HCT116 (cell line): ENCODE measurements around the gene CPNE4.

Experiments used
- CEBPB ChIP-seq: IDR thresholded peaks from 2 replicates; pipeline ENCODE4 v1.6.1; 2012; ENCODE audit warnings: low read depth
- CTCF ChIP-seq, 3 experiments: fragments of 200-600 bp in 1 of 3; sonication (generic) in 1 of 3; IDR thresholded peaks in 2 of 3; conservative IDR thresholded peaks in 1 of 3; 2 replicates each; pipeline ENCODE4 v1.5.1; 2012 to 2017; ENCODE audit warnings: low read depth in 2 of 3, low read length in 2 of 3, antibody characterized with exemption in 1 of 3, borderline replicate concordance in 1 of 3, control low read depth in 1 of 3, mild to moderate bottlenecking in 1 of 3, mixed read lengths in 1 of 3, mixed run types in 1 of 3, moderate library complexity in 1 of 3; ENCODE audit not compliant: insufficient read depth in 1 of 3
- EGR1 ChIP-seq: IDR thresholded peaks from 2 replicates; pipeline ENCODE4 v1.6.1; 2012; ENCODE audit warnings: low read depth
- EZH2 ChIP-seq: fragments of 200-600 bp; sonication (generic); IDR thresholded peaks from 2 replicates; pipeline ENCODE4 v1.6.1; 2017; ENCODE audit warnings: antibody characterized with exemption, mixed run types
- POLR2A ChIP-seq: IDR thresholded peaks from 2 replicates; pipeline ENCODE4 v1.7.0; 2011; ENCODE audit warnings: borderline replicate concordance; ENCODE audit not compliant: insufficient read depth, insufficient read length; ENCODE audit errors: extremely low read depth
- POLR2AphosphoS5 ChIP-seq: IDR thresholded peaks from 2 replicates; pipeline ENCODE4 v1.6.1; 2011; ENCODE audit warnings: mild to moderate bottlenecking, low read depth, low read length, moderate library complexity
- RAD21 ChIP-seq: IDR thresholded peaks from 2 replicates; pipeline ENCODE4 v1.6.1; 2012; ENCODE audit warnings: low read depth, mild to moderate bottlenecking
- SIN3A ChIP-seq: IDR thresholded peaks from 2 replicates; pipeline ENCODE4 v1.6.1; 2012; ENCODE audit warnings: low read depth
- SRF ChIP-seq: IDR thresholded peaks from 2 replicates; pipeline ENCODE4 v1.6.1; 2012; ENCODE audit warnings: low read depth
- YY1 ChIP-seq: IDR thresholded peaks from 2 replicates; pipeline ENCODE4 v1.6.1; 2011; ENCODE audit warnings: low read length, low read depth, moderate library complexity, mild to moderate bottlenecking; ENCODE audit not compliant: insufficient replicate concordance; ENCODE audit errors: extremely low read depth
- ZNF274 ChIP-seq: fragments of 200-500 bp; sonication (Bioruptor generic); IDR thresholded peaks from 2 replicates; pipeline ENCODE4 v1.6.1; 2014; ENCODE audit warnings: mild to moderate bottlenecking, low read depth, low read length, inconsistent platforms
- TF ChIP-seq, protein P1 (sequence below): IDR thresholded peaks from 2 replicates; pipeline ENCODE4 v1.6.1; 2012
- TF ChIP-seq, protein P2 (sequence below): IDR thresholded peaks from 2 replicates; pipeline ENCODE4 v1.6.1; 2012; ENCODE audit warnings: low read depth
- TF ChIP-seq, protein P3 (sequence below): IDR thresholded peaks from 2 replicates; pipeline ENCODE4 v1.6.1; 2012

DNA sequence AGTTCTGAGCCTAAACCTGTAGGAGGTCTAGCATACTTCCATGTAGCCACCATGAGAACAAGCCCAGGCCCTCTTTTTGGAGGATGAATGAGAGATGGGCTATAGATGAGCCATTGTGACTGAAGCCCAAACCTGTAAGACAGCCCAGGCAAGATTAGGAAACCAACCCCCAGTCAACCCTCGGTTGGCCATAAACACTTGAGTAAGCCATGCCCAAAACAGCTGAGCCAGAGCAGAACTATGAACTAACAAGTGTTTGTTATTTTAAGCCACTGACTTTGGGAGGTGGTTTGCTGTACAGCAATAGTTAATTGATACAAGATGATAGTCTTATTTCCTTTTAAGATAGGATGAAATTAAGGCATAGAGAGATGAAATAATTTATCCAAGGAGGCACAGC lies 12.4 kb upstream of the CPNE4 start:
- TF ChIP-seq CTCF (IDR thresholded peaks at IDR 0.05 in 2 of 3, conservative IDR thresholded peaks at IDR 0.05 in 1 of 3; ENCODE audit: borderline replicate concordance in 1 of 3, insufficient read depth in 1 of 3, low read depth in 2 of 3, low read length in 2 of 3) (no peak), EZH2 (no peak), EGR1 (no peak), ZNF274 (no peak), CEBPB (no peak), SIN3A (no peak), POLR2AphosphoS5 (no peak), YY1 (no peak), POLR2A (no peak), SRF (no peak), RAD21 (no peak)
- TF ChIP-seq, protein P1, sequence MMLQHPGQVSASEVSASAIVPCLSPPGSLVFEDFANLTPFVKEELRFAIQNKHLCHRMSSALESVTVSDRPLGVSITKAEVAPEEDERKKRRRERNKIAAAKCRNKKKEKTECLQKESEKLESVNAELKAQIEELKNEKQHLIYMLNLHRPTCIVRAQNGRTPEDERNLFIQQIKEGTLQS, result no peak
- TF ChIP-seq, protein P2, sequence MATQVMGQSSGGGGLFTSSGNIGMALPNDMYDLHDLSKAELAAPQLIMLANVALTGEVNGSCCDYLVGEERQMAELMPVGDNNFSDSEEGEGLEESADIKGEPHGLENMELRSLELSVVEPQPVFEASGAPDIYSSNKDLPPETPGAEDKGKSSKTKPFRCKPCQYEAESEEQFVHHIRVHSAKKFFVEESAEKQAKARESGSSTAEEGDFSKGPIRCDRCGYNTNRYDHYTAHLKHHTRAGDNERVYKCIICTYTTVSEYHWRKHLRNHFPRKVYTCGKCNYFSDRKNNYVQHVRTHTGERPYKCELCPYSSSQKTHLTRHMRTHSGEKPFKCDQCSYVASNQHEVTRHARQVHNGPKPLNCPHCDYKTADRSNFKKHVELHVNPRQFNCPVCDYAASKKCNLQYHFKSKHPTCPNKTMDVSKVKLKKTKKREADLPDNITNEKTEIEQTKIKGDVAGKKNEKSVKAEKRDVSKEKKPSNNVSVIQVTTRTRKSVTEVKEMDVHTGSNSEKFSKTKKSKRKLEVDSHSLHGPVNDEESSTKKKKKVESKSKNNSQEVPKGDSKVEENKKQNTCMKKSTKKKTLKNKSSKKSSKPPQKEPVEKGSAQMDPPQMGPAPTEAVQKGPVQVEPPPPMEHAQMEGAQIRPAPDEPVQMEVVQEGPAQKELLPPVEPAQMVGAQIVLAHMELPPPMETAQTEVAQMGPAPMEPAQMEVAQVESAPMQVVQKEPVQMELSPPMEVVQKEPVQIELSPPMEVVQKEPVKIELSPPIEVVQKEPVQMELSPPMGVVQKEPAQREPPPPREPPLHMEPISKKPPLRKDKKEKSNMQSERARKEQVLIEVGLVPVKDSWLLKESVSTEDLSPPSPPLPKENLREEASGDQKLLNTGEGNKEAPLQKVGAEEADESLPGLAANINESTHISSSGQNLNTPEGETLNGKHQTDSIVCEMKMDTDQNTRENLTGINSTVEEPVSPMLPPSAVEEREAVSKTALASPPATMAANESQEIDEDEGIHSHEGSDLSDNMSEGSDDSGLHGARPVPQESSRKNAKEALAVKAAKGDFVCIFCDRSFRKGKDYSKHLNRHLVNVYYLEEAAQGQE, result no peak
- TF ChIP-seq, protein P3, sequence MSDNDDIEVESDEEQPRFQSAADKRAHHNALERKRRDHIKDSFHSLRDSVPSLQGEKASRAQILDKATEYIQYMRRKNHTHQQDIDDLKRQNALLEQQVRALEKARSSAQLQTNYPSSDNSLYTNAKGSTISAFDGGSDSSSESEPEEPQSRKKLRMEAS, result no peak
